AG10803 (cell line): ENCODE data around the gene OCRL.

Experiments used
- DNase-seq: peaks from one replicate; pipeline ENCODE4 v3.0.0; 2010; ENCODE audit warnings: low read depth
- H3K4me3 ChIP-seq: 2 replicates; pipeline ENCODE4 v1.5.1; 2011; ENCODE audit warnings: mild to moderate bottlenecking, low read length, control low read depth
- TF ChIP-seq, protein P1 (sequence below): conservative IDR thresholded peaks from 2 replicates; pipeline ENCODE4 v1.5.1; 2011; ENCODE audit warnings: mild to moderate bottlenecking, low read length, control low read depth, inconsistent platforms

OCRL gene

GRCh38 chrX:129523079-129523911, 16.8 kb upstream of the OCRL start, which contains the start of gene SMARCA1:
Gene SMARCA1 (minus strand): TSS chrX:129523490. CDS start chrX:129523370, 120 bp downstream.
- TF ChIP-seq, protein P1, sequence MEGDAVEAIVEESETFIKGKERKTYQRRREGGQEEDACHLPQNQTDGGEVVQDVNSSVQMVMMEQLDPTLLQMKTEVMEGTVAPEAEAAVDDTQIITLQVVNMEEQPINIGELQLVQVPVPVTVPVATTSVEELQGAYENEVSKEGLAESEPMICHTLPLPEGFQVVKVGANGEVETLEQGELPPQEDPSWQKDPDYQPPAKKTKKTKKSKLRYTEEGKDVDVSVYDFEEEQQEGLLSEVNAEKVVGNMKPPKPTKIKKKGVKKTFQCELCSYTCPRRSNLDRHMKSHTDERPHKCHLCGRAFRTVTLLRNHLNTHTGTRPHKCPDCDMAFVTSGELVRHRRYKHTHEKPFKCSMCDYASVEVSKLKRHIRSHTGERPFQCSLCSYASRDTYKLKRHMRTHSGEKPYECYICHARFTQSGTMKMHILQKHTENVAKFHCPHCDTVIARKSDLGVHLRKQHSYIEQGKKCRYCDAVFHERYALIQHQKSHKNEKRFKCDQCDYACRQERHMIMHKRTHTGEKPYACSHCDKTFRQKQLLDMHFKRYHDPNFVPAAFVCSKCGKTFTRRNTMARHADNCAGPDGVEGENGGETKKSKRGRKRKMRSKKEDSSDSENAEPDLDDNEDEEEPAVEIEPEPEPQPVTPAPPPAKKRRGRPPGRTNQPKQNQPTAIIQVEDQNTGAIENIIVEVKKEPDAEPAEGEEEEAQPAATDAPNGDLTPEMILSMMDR, result no peak
- DNase-seq, result peak; percentile 61
- H3K4me3 ChIP-seq, result peak within 1 kb of the TSS; percentile 75

DNA sequence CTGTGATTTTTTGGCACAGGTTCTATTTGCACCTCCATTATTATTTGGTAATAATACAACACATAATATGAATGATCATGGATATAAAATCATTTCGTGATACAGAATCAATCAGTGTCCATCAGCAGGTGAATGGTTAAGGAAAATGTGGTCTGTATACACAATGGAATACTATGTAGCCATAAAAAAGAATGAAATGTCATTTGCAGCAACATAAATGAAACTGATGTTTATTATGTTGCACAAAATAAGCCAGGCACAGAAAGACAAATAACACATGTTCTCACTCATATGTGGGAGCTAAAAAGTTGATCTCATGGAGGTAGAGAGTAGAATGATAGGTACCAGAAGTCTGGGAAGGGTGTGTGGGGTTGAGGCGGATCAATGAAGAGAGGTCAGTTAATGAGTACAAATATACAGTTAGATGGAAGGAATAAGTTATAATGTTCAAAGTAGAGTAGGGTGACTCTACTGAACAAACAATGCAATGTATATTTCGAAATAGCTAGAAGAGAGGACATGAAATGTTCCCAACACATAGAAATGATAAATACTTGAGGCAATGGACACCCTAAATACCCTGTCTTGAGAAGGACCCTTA, 15.7 kb upstream of the OCRL start:
- TF ChIP-seq, protein P1, result no peak
- H3K4me3 ChIP-seq, result no peak overlapping the region
- no peak for DNase-seq

GRCh38 chrX:129525162-129525561, 14.9 kb upstream of the OCRL start:
- TF ChIP-seq, protein P1, result no peak
- DNase-seq, result no peak
- no peak overlapping the region for H3K4me3 ChIP-seq

DNA sequence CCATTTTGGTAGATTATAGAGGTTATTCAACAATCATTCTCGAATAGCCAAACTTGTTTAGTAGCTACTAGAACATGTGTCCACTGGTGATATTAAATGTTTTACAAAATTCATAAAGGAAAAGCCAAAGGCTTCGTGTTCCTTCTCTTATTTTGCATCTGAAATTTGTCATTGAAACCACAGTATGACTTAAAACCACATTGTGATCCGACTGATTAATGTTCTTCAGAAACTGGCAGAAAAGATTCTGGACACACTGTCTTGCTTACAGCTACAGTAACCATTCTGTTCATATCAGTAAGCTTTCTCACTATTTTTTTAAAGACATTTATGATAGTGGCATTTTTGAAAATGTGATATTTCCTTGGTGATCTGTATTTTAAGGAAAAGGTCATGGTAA, 14.2 kb upstream of the OCRL start:
- DNase-seq, result no peak
- TF ChIP-seq, protein P1, result no peak
- no peak overlapping the region for H3K4me3 ChIP-seq

GRCh38 chrX:129529685-129530281, 10.3 kb upstream of the OCRL start:
- H3K4me3 ChIP-seq, result no peak overlapping the region
- DNase-seq, result peak; percentile 11
- TF ChIP-seq, protein P1, result no peak

DNA sequence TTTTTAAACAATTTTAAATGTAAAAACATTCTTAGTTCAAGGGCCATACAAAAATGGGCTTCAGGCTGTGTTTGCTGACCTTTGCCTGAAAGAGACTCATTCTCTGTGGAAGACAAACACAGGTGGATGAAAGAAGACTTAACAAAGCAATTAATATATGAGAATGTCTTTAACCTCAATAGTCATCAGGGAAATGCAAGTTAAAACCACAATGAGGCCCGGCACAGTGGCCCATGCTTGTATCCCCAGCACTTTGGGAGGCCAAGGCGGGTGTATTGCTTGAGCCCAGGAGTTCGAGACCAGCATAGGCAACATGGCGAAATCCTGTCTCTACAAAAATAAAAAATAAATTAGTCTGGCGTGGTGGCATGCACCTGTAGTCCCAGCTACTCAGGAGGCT, 9.6 kb upstream of the OCRL start:
- no peak for DNase-seq
- TF ChIP-seq, protein P1, result no peak
- no peak overlapping the region for H3K4me3 ChIP-seq

- no peak overlapping the region for H3K4me3 ChIP-seq
- TF ChIP-seq, protein P1, result no peak
- no peak for DNase-seq
These were observed 8.9 kb upstream of the OCRL start for GRCh38 chrX:129531132-129531531.
